C4-2B (cell line): ENCODE measurements around the gene GOLGA6L6.
"Not testable (repeated sequence)": the region's sequence is repeated elsewhere in the genome, so short reads cannot be mapped to it uniquely, and the experiment has no call there.

Source experiments
- H3K27ac ChIP-seq: fragments of 450-650 bp; 2 replicates; pipeline ENCODE4 v1.5.1; 2017

Gene GOLGA6L6

GRCh38 chr15:20541700-20542099 lies at the start of gene GOLGA6L6:
Gene GOLGA6L6, minus strand, starts transcription at chr15:20541800. Its CDS starts 91 bp downstream, at chr15:20541709.
- not testable (repeated sequence) for H3K27ac ChIP-seq

GRCh38 chr15:20590069-20590468 lies 48.5 kb upstream of the GOLGA6L6 start:
- H3K27ac ChIP-seq, result not testable (repeated sequence)

GRCh38 chr15:20586821-20587220 lies 45.2 kb upstream of the GOLGA6L6 start:
- H3K27ac ChIP-seq, result not testable (repeated sequence)

- not testable (repeated sequence) for H3K27ac ChIP-seq
Observed at GRCh38 chr15:20582726-20583115, 41.1 kb upstream of the GOLGA6L6 start.

GRCh38 chr15:20582109-20582725 lies 40.6 kb upstream of the GOLGA6L6 start:
- not testable (repeated sequence) for H3K27ac ChIP-seq

GRCh38 chr15:20581261-20582108 lies 39.9 kb upstream of the GOLGA6L6 start:
- not testable (repeated sequence) for H3K27ac ChIP-seq

GRCh38 chr15:20579662-20580061 lies 38.1 kb upstream of the GOLGA6L6 start:
- not testable (repeated sequence) for H3K27ac ChIP-seq

GRCh38 chr15:20551289-20551688 lies 9.7 kb upstream of the GOLGA6L6 start:
- H3K27ac ChIP-seq, result not testable (repeated sequence)

GRCh38 chr15:20505926-20506658 lies 35.5 kb downstream of the GOLGA6L6 start:
- peak overlapping the region; percentile 64 for H3K27ac ChIP-seq

GRCh38 chr15:20502839-20503238 lies 38.8 kb downstream of the GOLGA6L6 start:
- H3K27ac ChIP-seq, result not testable (repeated sequence)

GRCh38 chr15:20501512-20502222 lies 39.9 kb downstream of the GOLGA6L6 start:
- H3K27ac ChIP-seq, result not testable (repeated sequence)

GRCh38 chr15:20497781-20498180 lies 43.8 kb downstream of the GOLGA6L6 start:
- H3K27ac ChIP-seq, result not testable (repeated sequence)

GRCh38 chr15:20493035-20493434 lies 48.6 kb downstream of the GOLGA6L6 start:
- not testable (repeated sequence) for H3K27ac ChIP-seq

- H3K27ac ChIP-seq, result not testable (repeated sequence)
Observed at GRCh38 chr15:20492598-20492997, 49.0 kb downstream of the GOLGA6L6 start.

- H3K27ac ChIP-seq, result not testable (repeated sequence)
Observed at GRCh38 chr15:20489320-20489719, 52.3 kb downstream of the GOLGA6L6 start.
